Gastrocnemius medialis (tissue), 4 donors: ENCODE data around the gene GNG2.

Experiments
- POLR2A ChIP-seq, 2 donors: fragments of 450-650 bp; IDR thresholded peaks; one replicate each; pipeline ENCODE4 v1.6.1; 2017; ENCODE audit warnings: antibody characterized with exemption in 2 of 2, mild to moderate bottlenecking in 2 of 2, moderate library complexity in 2 of 2
- TF ChIP-seq, protein P1 (sequence below), 5 experiments: fragments of 450-650 bp in 3 of 5; fragments of 200-600 bp in 2 of 5; sonication (generic) in 2 of 5; IDR thresholded peaks in 4 of 5; conservative IDR thresholded peaks in 1 of 5; 1 replicate in 4 of 5; 2 replicates in 1 of 5; pipeline ENCODE4 v1.5.1; 2016 to 2019; ENCODE audit warnings: antibody characterized with exemption in 5 of 5, mild to moderate bottlenecking in 3 of 5, moderate library complexity in 3 of 5

DNA sequence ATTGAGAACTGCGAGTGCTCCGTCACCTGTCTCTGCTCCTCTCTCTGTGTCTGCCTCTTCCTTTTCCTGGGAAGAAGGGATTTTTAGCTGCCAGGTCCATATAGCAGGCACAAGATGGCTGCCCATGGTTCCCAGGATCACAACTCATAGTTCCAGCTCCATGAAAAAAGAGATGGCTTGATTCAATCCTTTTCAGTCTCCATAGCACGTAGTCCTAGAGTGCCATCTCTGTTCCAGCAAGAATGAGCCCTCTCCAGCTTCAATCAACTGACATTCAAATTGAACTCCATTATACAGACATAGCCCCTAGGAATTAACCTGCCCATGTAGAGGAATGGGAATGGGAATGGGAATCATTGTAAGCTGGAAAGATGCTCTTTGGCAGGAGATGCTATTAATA is 94.2 kb downstream of the GNG2 start:
- TF ChIP-seq, protein P1, sequence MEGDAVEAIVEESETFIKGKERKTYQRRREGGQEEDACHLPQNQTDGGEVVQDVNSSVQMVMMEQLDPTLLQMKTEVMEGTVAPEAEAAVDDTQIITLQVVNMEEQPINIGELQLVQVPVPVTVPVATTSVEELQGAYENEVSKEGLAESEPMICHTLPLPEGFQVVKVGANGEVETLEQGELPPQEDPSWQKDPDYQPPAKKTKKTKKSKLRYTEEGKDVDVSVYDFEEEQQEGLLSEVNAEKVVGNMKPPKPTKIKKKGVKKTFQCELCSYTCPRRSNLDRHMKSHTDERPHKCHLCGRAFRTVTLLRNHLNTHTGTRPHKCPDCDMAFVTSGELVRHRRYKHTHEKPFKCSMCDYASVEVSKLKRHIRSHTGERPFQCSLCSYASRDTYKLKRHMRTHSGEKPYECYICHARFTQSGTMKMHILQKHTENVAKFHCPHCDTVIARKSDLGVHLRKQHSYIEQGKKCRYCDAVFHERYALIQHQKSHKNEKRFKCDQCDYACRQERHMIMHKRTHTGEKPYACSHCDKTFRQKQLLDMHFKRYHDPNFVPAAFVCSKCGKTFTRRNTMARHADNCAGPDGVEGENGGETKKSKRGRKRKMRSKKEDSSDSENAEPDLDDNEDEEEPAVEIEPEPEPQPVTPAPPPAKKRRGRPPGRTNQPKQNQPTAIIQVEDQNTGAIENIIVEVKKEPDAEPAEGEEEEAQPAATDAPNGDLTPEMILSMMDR (IDR thresholded peaks at IDR 0.05 in 4 of 5, conservative IDR thresholded peaks at IDR 0.05 in 1 of 5) = no peak
- no peak for TF ChIP-seq POLR2A (IDR thresholded peaks at IDR 0.05)
